Measurements from ENCODE around the gene SSTR5. TPM values are rescaled to one million over a fixed set of nuclear protein-coding genes. Genes with fewer than 3 reads are reported as not detected.

The SSTR5 gene
- total RNA-seq, 1 donor from 2014 or later = not detected

GRCh38 chr16:1039762-1040161 lies 32.8 kb upstream of the SSTR5 start:
- no peak for DNase-seq (ENCODE audit: low spot score)

GRCh38 chr16:1040346-1040745 lies 32.2 kb upstream of the SSTR5 start:
- no peak for DNase-seq (ENCODE audit: low spot score)

GRCh38 chr16:1042049-1042744 lies 30.4 kb upstream of the SSTR5 start:
- no peak for DNase-seq (ENCODE audit: low spot score)

- DNase-seq (ENCODE audit: low spot score) = no peak
Measured at GRCh38 chr16:1042866-1043265, 29.7 kb upstream of the SSTR5 start.

GRCh38 chr16:1043881-1044451 lies 28.6 kb upstream of the SSTR5 start:
- DNase-seq (ENCODE audit: low spot score) = no peak

- DNase-seq (ENCODE audit: low spot score) = no peak
Measured at GRCh38 chr16:1044460-1045309, 27.9 kb upstream of the SSTR5 start.

GRCh38 chr16:1045310-1045992 lies 27.1 kb upstream of the SSTR5 start:
- no peak for DNase-seq (ENCODE audit: low spot score)

- no peak for DNase-seq (ENCODE audit: low spot score)
Measured at GRCh38 chr16:1045993-1046911, 26.3 kb upstream of the SSTR5 start.

- DNase-seq (ENCODE audit: low spot score) = no peak
Measured at GRCh38 chr16:1047123-1047522, 25.4 kb upstream of the SSTR5 start.

GRCh38 chr16:1047801-1048200 lies 24.7 kb upstream of the SSTR5 start:
- no peak for DNase-seq (ENCODE audit: low spot score)

GRCh38 chr16:1048442-1049112 lies 24.0 kb upstream of the SSTR5 start:
- no peak for DNase-seq (ENCODE audit: low spot score)

- DNase-seq (ENCODE audit: low spot score) = no peak
Measured at GRCh38 chr16:1049113-1049975, 23.2 kb upstream of the SSTR5 start.

- DNase-seq (ENCODE audit: low spot score) = no peak
Measured at GRCh38 chr16:1049976-1050247, 22.6 kb upstream of the SSTR5 start.

- DNase-seq (ENCODE audit: low spot score) = no peak
Measured at GRCh38 chr16:1050516-1050915, 22.0 kb upstream of the SSTR5 start.

GRCh38 chr16:1050921-1051320 lies 21.6 kb upstream of the SSTR5 start:
- DNase-seq (ENCODE audit: low spot score) = no peak

GRCh38 chr16:1051446-1051845 lies 21.1 kb upstream of the SSTR5 start:
- DNase-seq (ENCODE audit: low spot score) = no peak

GRCh38 chr16:1052721-1053120 lies 19.8 kb upstream of the SSTR5 start:
- no peak for DNase-seq (ENCODE audit: low spot score)

GRCh38 chr16:1053121-1053521 lies 19.4 kb upstream of the SSTR5 start:
- no peak for DNase-seq (ENCODE audit: low spot score)

- no peak for DNase-seq (ENCODE audit: low spot score)
Measured at GRCh38 chr16:1053700-1054368, 18.7 kb upstream of the SSTR5 start.
